Spleen (tissue), 7 donors: Measurements from ENCODE around the gene VCPKMT.

Experiments used
- CTCF ChIP-seq, 11 experiments: fragments of 200-600 bp in 7 of 11; fragments of 450-650 bp in 4 of 11; sonication (generic) in 4 of 11; IDR thresholded peaks in 8 of 11; conservative IDR thresholded peaks in 3 of 11; 1 replicate in 7 of 11; 2 replicates in 4 of 11; pipeline versions ENCODE4 v1.4.0 to v1.8.0; 2016 to 2021; ENCODE audit warnings: antibody characterized with exemption in 11 of 11, inconsistent platforms in 4 of 11, mild to moderate bottlenecking in 1 of 11
- POLR2A ChIP-seq, 3 donors: fragments of 450-650 bp; IDR thresholded peaks; one replicate each; pipeline ENCODE4 v1.5.1; 2017; ENCODE audit warnings: antibody characterized with exemption in 3 of 3, mild to moderate bottlenecking in 1 of 3
- POLR2AphosphoS5 ChIP-seq, 3 donors: sonication (generic); formaldehyde crosslinking; IDR thresholded peaks; one replicate each; pipeline ENCODE4 v1.5.1; 2017; ENCODE audit warnings: antibody characterized with exemption in 3 of 3
- donor health status: DM: no; HTN: no; CAD: no; lungs with moderate emphysema.
- donor health status: DM: no; HTN: no; CAD: no.
- donor health status: DM: no; HTN: no; CAD: no.

DNA sequence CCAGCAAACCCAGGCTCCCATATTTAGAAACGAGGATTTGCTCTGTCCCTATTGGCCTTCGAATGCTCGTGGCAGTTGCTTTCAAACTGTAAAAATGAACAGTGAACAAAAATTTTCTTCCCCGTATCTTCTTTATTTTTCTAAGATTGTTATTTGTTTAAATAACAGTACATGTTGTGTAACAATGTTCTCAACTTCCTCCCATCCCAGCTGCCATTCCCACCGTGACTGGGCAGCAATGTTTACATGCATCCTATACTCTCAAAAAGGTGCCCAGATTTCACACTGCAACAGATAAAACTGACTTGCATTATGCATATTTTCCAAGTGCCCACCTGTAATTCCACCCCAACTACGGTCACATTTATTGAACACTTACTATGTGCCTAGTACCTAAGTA is 12.8 kb downstream of the VCPKMT start:
- TF ChIP-seq CTCF (IDR thresholded peaks at IDR 0.05 in 8 of 11, conservative IDR thresholded peaks at IDR 0.05 in 3 of 11) (no peak), POLR2AphosphoS5 (IDR thresholded peaks at IDR 0.05) (no peak), POLR2A (IDR thresholded peaks at IDR 0.05) (no peak)
